GM21717 (cell line): Measurements from ENCODE around the gene CAMKK1.

Experiments
- ATAC-seq: cut with Tn5 transposase; IDR thresholded peaks from one replicate; pipeline ENCODE4 v1.9.1; 2021; ENCODE audit warnings: mild to moderate bottlenecking, moderate library complexity; ENCODE audit not compliant: unreplicated experiment

CAMKK1 gene

GRCh38 chr17:3893003-3893719 lies at the start of gene CAMKK1:
CAMKK1 (minus strand) TSS chr17:3893053; CDS start chr17:3885687, 7,366 bp downstream.
- ATAC-seq: peak; percentile 69

GRCh38 chr17:3940965-3941698 lies 48.3 kb upstream of the CAMKK1 start:
- ATAC-seq: no peak

GRCh38 chr17:3937359-3937758 lies 44.5 kb upstream of the CAMKK1 start:
- ATAC-seq: no peak

- no peak for ATAC-seq
Observed at GRCh38 chr17:3935825-3936355, 43.0 kb upstream of the CAMKK1 start.

- ATAC-seq: no peak
Observed at GRCh38 chr17:3935140-3935542, 42.3 kb upstream of the CAMKK1 start.

GRCh38 chr17:3929764-3930163 lies 36.9 kb upstream of the CAMKK1 start:
- no peak for ATAC-seq

GRCh38 chr17:3929181-3929580 lies 36.3 kb upstream of the CAMKK1 start:
- no peak for ATAC-seq

- no peak for ATAC-seq
Observed at GRCh38 chr17:3928406-3928805, 35.6 kb upstream of the CAMKK1 start.

- no peak for ATAC-seq
Observed at GRCh38 chr17:3927628-3928340, 34.9 kb upstream of the CAMKK1 start.

GRCh38 chr17:3926860-3927627 lies 34.2 kb upstream of the CAMKK1 start:
- ATAC-seq: no peak

- no peak for ATAC-seq
Observed at GRCh38 chr17:3925684-3926485, 33.0 kb upstream of the CAMKK1 start.

- no peak for ATAC-seq
Observed at GRCh38 chr17:3924512-3925350, 31.9 kb upstream of the CAMKK1 start.

- ATAC-seq: no peak
Observed at GRCh38 chr17:3923466-3924190, 30.8 kb upstream of the CAMKK1 start.

GRCh38 chr17:3922765-3923164 lies 29.9 kb upstream of the CAMKK1 start:
- no peak for ATAC-seq

GRCh38 chr17:3921502-3922319 lies 28.9 kb upstream of the CAMKK1 start:
- no peak for ATAC-seq

GRCh38 chr17:3921006-3921405 lies 28.2 kb upstream of the CAMKK1 start:
- no peak for ATAC-seq

- ATAC-seq: no peak
Observed at GRCh38 chr17:3919123-3919624, 26.3 kb upstream of the CAMKK1 start.
